H9 (cell line): ENCODE results near the gene KDM1B. TPM values are rescaled to one million over a fixed set of nuclear protein-coding genes. Genes with fewer than 3 reads are reported as not detected.

Source experiments
- DNase-seq: peaks from one replicate; pipeline ENCODE4 v3.0.0-alpha.2; 2017
- H2AFZ ChIP-seq: one replicate; pipeline ENCODE4 v1.6.1; 2013; ENCODE audit warnings: mild to moderate bottlenecking, low read length, control low read depth, moderate library complexity
- H2AK5ac ChIP-seq: 2 replicates; pipeline ENCODE4 v1.6.1; 2013; ENCODE audit warnings: low read length, control low read depth, mixed read lengths; ENCODE audit not compliant: insufficient read length
- H2BK120ac ChIP-seq: one replicate; pipeline ENCODE4 v1.6.1; 2013; ENCODE audit warnings: low read depth, mild to moderate bottlenecking, low read length, control low read depth, inconsistent platforms; ENCODE audit not compliant: poor library complexity, severe bottlenecking
- H2BK12ac ChIP-seq: 2 replicates; pipeline ENCODE4 v1.6.1; 2013; ENCODE audit warnings: low read length, control low read depth, mixed read lengths, low read depth; ENCODE audit not compliant: insufficient read length
- H2BK15ac ChIP-seq: 2 replicates; pipeline ENCODE4 v1.6.1; 2013; ENCODE audit warnings: low read depth, low read length, control low read depth
- H2BK20ac ChIP-seq: one replicate; pipeline ENCODE4 v1.6.1; 2013; ENCODE audit warnings: low read depth, mild to moderate bottlenecking, low read length, control low read depth, inconsistent platforms; ENCODE audit not compliant: poor library complexity, severe bottlenecking
- H2BK5ac ChIP-seq: 2 replicates; pipeline ENCODE4 v1.6.1; 2013; ENCODE audit warnings: low read length, control low read depth, mixed read lengths; ENCODE audit not compliant: insufficient read length
- H3K14ac ChIP-seq: 2 replicates; pipeline ENCODE4 v1.6.1; 2013; ENCODE audit warnings: low read length, control low read depth; ENCODE audit not compliant: insufficient read depth
- H3K18ac ChIP-seq: 2 replicates; pipeline ENCODE4 v1.6.1; 2013; ENCODE audit warnings: low read depth, mild to moderate bottlenecking, mixed read lengths, low read length, control low read depth; ENCODE audit not compliant: insufficient read length
- H3K23ac ChIP-seq: 2 replicates; pipeline ENCODE4 v1.6.1; 2013; ENCODE audit warnings: low read length, control low read depth, mixed read lengths, low read depth; ENCODE audit not compliant: insufficient read length
- H3K23me2 ChIP-seq: 2 replicates; pipeline ENCODE4 v1.6.1; 2013; ENCODE audit warnings: low read depth, mild to moderate bottlenecking, mixed read lengths, low read length, control low read depth; ENCODE audit not compliant: insufficient read length, poor library complexity, severe bottlenecking
- H3K27ac ChIP-seq: 2 replicates; pipeline ENCODE4 v1.5.1; 2013; ENCODE audit warnings: low read length, control low read depth, mixed read lengths, low read depth; ENCODE audit not compliant: insufficient read length
- H3K27me3 ChIP-seq: 2 replicates; pipeline ENCODE4 v1.6.1; 2013; ENCODE audit warnings: low read length, control low read depth, inconsistent platforms; ENCODE audit not compliant: insufficient read depth
- H3K4ac ChIP-seq: 2 replicates; pipeline ENCODE4 v1.6.1; 2013; ENCODE audit warnings: low read depth, mild to moderate bottlenecking, control low read depth, inconsistent platforms, low read length, moderate library complexity
- H3K4me1 ChIP-seq: 2 replicates; pipeline ENCODE4 v1.6.1; 2013; ENCODE audit warnings: low read length, control low read depth, inconsistent platforms; ENCODE audit not compliant: insufficient read depth
- H3K4me2 ChIP-seq: 2 replicates; pipeline ENCODE4 v1.6.1; 2013; ENCODE audit warnings: low read length, control low read depth, mixed read lengths; ENCODE audit not compliant: insufficient read length, insufficient read depth
- H3K56ac ChIP-seq: 2 replicates; pipeline ENCODE4 v1.6.1; 2013; ENCODE audit warnings: low read depth, mild to moderate bottlenecking, mixed read lengths, low read length, control low read depth; ENCODE audit not compliant: insufficient read length
- H3K79me1 ChIP-seq: 2 replicates; pipeline ENCODE4 v1.6.1; 2013; ENCODE audit warnings: low read depth, mild to moderate bottlenecking, moderate library complexity, low read length, control low read depth, inconsistent platforms; ENCODE audit not compliant: insufficient read depth, poor library complexity, severe bottlenecking
- H3K79me2 ChIP-seq: 2 replicates; pipeline ENCODE4 v1.6.1; 2013; ENCODE audit warnings: low read length, control low read depth, inconsistent platforms; ENCODE audit not compliant: insufficient read depth
- H3K9ac ChIP-seq: 2 replicates; pipeline ENCODE4 v1.6.1; 2013; ENCODE audit warnings: low read length, control low read depth, mixed read lengths; ENCODE audit not compliant: insufficient read length; ENCODE audit errors: extremely low read depth
- H3K9me3 ChIP-seq: one replicate; pipeline ENCODE4 v1.6.1; 2013; ENCODE audit warnings: low read depth, low read length, inconsistent platforms; ENCODE audit not compliant: control insufficient read depth
- H3T11ph ChIP-seq: one replicate; pipeline ENCODE4 v1.6.1; 2013; ENCODE audit warnings: mild to moderate bottlenecking, low read length, control low read depth, inconsistent platforms
- H4K20me1 ChIP-seq: one replicate; pipeline ENCODE4 v1.6.1; 2013; ENCODE audit not compliant: control insufficient read depth, insufficient read length, insufficient read depth
- H4K5ac ChIP-seq: 2 replicates; pipeline ENCODE4 v1.6.1; 2013; ENCODE audit warnings: low read depth, mild to moderate bottlenecking, mixed read lengths, low read length, control low read depth; ENCODE audit not compliant: insufficient read length
- H4K8ac ChIP-seq: replicated peaks from 2 replicates; pipeline ENCODE4 v1.6.1; 2013; ENCODE audit warnings: low read length, control low read depth, mixed read lengths, low read depth; ENCODE audit not compliant: insufficient read length
- H4K91ac ChIP-seq: 2 replicates; pipeline ENCODE4 v1.6.1; 2013; ENCODE audit warnings: low read depth, mild to moderate bottlenecking, moderate library complexity, mixed read lengths, low read length, control low read depth; ENCODE audit not compliant: insufficient read length
- H3K27ac Mint-ChIP-seq, 3 experiments: 2 replicates in 2 of 3; 3 replicates in 1 of 3; pipeline ENCODE4 v1.8.0; 2020 to 2021; ENCODE audit warnings: mixed read lengths in 3 of 3, mild to moderate bottlenecking in 1 of 3, moderate library complexity in 1 of 3
- H3K27me3 Mint-ChIP-seq: 2 replicates; pipeline ENCODE4 v1.8.0; 2021; ENCODE audit warnings: low read depth, mild to moderate bottlenecking, moderate library complexity, mixed read lengths
- H3K36me3 Mint-ChIP-seq, 3 experiments: 2 replicates in 2 of 3; 3 replicates in 1 of 3; pipeline ENCODE4 v1.8.0; 2020 to 2021; ENCODE audit warnings: low read depth in 3 of 3, mixed read lengths in 3 of 3; ENCODE audit not compliant: insufficient read depth in 1 of 3
- H3K4me1 Mint-ChIP-seq, 2 experiments: 2 replicates each; pipeline ENCODE4 v1.8.0; 2020; ENCODE audit warnings: mixed read lengths in 2 of 2
- H3K4me3 Mint-ChIP-seq, 2 experiments: 2 replicates in 1 of 2; 3 replicates in 1 of 2; pipeline ENCODE4 v1.8.0; 2020 to 2021; ENCODE audit warnings: mild to moderate bottlenecking in 2 of 2, mixed read lengths in 2 of 2, moderate library complexity in 1 of 2
- H3K9me3 Mint-ChIP-seq, 2 experiments: 2 replicates in 1 of 2; 3 replicates in 1 of 2; pipeline ENCODE4 v1.8.0; 2020; ENCODE audit warnings: mild to moderate bottlenecking in 2 of 2, mixed read lengths in 2 of 2, moderate library complexity in 1 of 2
- WGBS: extraction: QIAGEN DNeasy Blood & Tissue Kit; methylation state at CpG from one replicate; pipeline ENCODE4 v1.1.7; 2013; ENCODE audit warnings: missing lambda C conversion rate, low lambda C conversion rate, mixed read lengths; ENCODE audit not compliant: insufficient read length; ENCODE audit errors: extremely low coverage; 5-methylcytosine and 5-hydroxymethylcytosine counted together
- total RNA-seq: library from RNA; stranded (reverse); gene quantifications from 2 replicates; pipeline ENCODE4 v1.2.1, GENCODE V29; 2021
- TF ChIP-seq, protein P1 (sequence below): fragments of 200-600 bp; sonication (generic); conservative IDR thresholded peaks from 3 replicates; pipeline ENCODE4 v1.8.0; 2021; ENCODE audit warnings: antibody characterized with exemption, mild to moderate bottlenecking

The KDM1B gene
- total RNA-seq, 1 experiment from 2014 or later, result 5.4 TPM

GRCh38 chr6:18187701-18188100, 32.5 kb downstream of the KDM1B start:
- Histone ChIP-seq H3K18ac (no peak overlapping the region), H3K9ac (no peak overlapping the region), H3K79me2 (no peaks in the 10 kb centered on the region), H4K91ac (no peak overlapping the region), H3K23me2 (no peaks in the 10 kb centered on the region), H2AK5ac (no peak overlapping the region), H3K4me1 (peaks cover 7% of the 10 kb centered on the region; the same call in 1 of the 2 replicates), H2BK20ac (no peak overlapping the region), H2BK5ac (no peak overlapping the region), H3K27ac (no peak overlapping the region), H2BK12ac (no peak overlapping the region), H3K23ac (no peak overlapping the region), H4K5ac (no peak overlapping the region), H2BK120ac (no peak overlapping the region), H3K9me3 (no peaks in the 10 kb centered on the region), H3K4me2 (no peak overlapping the region), H2AFZ (no peak overlapping the region), H3K56ac (no peak overlapping the region), H3K79me1 (no peaks in the 10 kb centered on the region), H3K4ac (no peak overlapping the region), H2BK15ac (no peak overlapping the region), H3K14ac (no peak overlapping the region; the same call in 1 of the 2 replicates), H3T11ph (no peak overlapping the region), H4K20me1 (no peaks in the 10 kb centered on the region), H4K8ac (no peak overlapping the region), H3K27me3 (no peaks in the 10 kb centered on the region)
- Mint-ChIP-seq H3K27ac (peak overlapping the region in 2 of 3 experiments; percentile 25 to 77; a peak in 1 of 7 replicates), H3K4me1 (peaks cover 31 to 40% of the 10 kb centered on the region in 2 experiments), H3K36me3 (peaks cover 0 to 6% (median 2%) of the 10 kb centered on the region in 3 experiments; a peak in 4 of 7 replicates), H3K27me3 (no peaks in the 10 kb centered on the region), H3K9me3 (no peaks in the 10 kb centered on the region), H3K4me3 (peak overlapping the region in 1 of 2 experiments; percentile 47; a peak in 2 of 5 replicates)
- no peak for DNase-seq
- no CpG with 5 or more reads among the region's 10 CpGs for WGBS
- TF ChIP-seq, protein P1, sequence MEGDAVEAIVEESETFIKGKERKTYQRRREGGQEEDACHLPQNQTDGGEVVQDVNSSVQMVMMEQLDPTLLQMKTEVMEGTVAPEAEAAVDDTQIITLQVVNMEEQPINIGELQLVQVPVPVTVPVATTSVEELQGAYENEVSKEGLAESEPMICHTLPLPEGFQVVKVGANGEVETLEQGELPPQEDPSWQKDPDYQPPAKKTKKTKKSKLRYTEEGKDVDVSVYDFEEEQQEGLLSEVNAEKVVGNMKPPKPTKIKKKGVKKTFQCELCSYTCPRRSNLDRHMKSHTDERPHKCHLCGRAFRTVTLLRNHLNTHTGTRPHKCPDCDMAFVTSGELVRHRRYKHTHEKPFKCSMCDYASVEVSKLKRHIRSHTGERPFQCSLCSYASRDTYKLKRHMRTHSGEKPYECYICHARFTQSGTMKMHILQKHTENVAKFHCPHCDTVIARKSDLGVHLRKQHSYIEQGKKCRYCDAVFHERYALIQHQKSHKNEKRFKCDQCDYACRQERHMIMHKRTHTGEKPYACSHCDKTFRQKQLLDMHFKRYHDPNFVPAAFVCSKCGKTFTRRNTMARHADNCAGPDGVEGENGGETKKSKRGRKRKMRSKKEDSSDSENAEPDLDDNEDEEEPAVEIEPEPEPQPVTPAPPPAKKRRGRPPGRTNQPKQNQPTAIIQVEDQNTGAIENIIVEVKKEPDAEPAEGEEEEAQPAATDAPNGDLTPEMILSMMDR, result no peak
